ENCODE measurements around the gene BAD.

Gene BAD

DNA sequence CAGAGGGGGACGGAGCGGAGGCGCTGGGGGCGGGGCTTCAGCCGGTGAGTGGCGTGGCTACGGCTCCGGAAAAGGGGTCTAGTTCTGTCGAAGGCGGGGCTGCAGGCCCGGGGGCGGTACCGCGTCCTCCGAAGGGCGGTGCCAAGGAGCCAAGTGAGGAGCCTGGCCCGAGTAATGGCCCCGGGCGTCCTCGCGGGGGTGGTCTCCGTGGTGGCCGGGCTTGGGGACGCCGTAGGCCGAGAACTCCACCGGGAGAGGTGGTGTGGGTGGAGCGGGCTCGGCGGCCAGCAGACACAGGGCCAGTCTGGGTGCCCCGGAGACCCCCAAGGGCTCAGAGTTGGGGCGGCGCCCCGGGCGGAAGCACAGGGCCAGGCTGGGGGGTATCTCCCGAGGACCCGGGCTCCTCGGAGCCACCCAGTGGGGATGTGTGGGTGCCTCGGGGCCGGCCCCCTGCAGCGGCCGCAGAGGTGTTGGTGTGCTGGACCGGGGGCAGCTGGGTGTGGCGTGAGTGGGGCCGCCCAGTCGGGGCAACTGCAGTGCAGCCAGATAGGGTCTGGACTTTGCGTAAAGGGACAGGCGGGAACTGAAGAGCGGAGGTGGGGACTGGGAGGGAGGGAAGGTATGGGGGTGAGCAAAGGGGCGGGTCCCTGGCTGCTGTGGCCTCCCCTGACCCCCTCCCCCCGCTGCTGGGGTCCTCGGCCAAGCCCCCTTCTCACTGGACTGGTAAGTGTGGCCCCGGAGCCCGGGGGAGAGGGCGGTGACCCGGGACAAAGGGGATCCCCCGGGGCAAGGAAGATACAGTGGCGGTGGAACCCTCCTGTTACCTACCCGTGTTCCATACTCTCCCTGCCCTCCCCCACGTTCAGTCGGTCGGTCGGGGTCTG is 42.7 kb downstream of the BAD start:
- DNase-seq: peak; percentile 80

DNA sequence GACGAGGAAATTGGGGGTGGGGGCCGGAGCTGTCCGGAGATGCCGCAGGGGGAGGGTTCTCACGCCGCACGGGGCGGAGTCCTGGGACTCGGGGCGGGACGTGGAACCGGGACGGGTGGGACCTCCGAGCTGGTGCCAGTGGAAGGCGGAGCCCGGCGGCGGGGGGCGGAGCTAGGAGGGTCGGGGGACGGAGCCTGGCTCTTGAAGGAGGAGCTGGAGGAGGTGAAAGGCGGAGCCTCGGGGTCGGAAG is 43.3 kb downstream of the BAD start:
- no peak for DNase-seq

DNA sequence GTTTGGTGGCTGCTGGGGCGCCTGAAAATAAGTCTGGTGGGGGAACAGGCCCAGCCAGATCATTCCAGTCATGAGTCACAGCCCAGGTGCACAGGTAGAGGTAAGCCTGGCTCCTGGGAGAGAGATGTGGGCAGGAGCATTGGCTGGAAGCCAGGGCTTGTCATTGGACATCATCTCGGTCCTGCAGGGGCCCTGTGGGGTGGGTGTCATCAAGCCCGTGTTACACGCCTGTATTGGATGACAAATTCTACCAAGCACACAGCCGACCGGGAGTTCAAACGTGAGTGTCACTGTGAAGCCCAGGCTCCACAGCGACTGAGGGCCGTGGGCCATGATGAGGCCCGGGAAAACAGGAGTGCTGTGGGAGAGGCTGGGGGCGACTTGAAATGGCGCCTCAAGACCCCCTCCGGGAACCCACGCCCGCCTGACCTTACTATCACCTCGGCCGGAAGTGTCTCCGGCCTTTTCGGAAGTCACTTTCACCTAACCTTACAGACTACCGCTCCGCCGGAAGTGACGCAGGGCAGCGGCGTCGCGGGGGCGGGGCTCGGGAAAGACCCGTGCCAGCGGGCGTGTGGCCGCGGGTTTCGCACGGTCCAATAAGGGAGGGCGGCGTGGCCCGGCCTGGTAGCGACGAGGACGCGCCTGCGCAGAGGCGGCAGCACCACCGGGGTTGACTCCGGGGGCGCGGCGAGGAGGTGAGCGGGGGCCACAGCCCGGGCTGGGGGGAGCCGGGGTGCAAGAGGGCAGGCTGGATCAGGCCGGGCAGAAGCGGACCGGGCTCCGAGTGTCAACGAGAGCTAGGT is 43.8 kb downstream of the BAD start, which contains the start of gene FKBP2:
Gene FKBP2 (plus strand): TSS at position 661 of the 806 bp plus-strand sequence. CDS start 1,293 bp downstream, outside the sequence.
- peak; percentile 75 for DNase-seq

DNA sequence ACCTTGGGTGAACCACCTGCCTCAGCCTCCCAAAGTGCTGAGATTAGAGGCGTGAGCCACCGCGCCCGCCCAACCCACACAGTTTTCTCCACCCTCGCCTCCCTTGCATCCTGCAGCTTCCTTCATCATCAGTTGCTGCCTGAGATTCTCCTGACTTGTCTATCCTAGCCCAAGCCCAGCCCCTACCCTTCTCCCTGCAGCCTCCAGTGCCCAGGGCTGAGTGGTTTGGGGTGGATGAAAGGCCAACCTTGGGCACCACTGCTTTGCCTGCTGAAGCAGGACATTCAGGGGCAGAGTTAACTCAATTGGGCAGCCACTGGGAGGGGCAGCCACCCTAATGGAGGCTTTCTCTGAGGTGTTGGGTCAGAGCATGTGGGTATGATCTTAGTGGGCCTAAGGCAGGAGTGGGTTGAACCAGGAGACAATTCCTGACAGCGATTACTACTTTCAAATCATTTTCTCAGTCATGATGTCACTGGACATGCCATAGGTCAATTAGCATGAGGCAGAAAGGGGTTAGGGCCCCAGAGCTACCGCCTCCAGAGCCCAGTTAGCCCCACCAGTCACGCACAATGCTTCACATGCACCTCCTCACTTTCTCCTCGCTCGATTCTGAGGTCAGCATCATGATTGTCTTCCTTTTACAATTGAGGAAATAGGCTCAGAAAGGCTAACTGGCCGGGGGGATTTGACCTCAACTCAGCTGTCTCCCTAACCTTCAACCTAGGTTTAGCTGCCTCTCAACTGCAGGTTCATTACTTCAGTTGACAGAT is 44.6 kb downstream of the BAD start:
- DNase-seq: no peak

DNA sequence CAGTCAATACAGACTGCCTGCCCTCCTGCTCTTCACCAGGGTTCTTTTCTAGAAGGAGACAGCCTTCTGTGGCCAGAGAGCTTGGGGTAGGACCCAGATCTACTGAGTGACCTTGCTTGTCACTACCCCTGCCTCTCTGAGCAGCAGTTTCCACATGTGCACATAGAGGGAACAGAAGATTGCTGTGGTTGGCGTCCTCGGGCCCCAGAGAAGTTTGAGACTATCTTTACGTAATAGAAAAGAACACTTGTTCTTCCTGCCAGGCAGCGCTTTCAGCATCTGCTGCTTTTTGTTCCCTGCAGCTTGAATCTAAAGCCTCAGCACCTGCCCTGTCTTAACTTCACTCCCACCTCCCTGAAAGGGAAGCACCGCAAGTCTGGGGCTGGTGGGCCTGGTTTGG is 45.5 kb downstream of the BAD start:
- DNase-seq: no peak

DNA sequence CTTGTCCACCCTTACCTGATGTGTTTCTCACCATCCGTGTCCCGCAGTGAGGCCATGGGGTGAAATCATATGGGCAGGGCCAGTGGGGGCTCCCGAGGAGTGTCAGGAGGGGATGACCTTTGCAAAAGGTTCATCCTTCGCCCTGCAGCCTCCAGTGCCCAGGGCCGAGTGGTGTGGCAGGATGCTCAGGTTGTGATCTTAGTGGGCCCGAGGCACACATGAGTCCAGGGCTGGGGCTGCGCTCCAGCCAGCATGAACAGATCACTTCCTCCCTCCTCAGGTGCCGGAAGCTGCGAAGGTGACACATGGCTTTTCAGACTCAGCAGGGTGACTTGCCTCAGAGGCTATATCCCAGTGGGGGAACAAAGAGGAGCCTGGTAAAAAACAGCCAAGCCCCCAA is 46.4 kb downstream of the BAD start:
- DNase-seq: no peak

DNA sequence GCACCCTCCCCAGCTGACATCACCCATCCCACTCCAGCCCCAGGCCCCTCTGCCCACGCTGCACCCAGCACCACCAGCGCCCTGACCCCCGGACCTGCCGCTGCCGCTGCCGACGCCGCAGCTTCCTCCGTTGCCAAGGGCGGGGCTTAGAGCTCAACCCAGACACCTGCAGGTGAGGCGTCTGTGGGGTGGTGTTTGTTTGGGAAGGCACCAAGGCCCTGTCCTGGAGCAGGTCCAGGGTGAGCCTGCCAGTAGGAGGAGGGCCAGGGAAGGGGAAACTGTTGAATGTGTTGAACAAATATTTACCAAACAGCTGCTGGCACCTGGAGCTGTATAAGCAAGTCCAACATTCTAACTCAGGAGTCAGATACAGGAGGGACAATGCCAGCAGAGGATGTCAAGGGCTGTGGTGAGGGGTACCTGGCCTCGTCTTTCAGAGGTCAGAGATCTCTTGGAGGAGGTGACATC is 46.9 kb downstream of the BAD start:
- no peak for DNase-seq

DNA sequence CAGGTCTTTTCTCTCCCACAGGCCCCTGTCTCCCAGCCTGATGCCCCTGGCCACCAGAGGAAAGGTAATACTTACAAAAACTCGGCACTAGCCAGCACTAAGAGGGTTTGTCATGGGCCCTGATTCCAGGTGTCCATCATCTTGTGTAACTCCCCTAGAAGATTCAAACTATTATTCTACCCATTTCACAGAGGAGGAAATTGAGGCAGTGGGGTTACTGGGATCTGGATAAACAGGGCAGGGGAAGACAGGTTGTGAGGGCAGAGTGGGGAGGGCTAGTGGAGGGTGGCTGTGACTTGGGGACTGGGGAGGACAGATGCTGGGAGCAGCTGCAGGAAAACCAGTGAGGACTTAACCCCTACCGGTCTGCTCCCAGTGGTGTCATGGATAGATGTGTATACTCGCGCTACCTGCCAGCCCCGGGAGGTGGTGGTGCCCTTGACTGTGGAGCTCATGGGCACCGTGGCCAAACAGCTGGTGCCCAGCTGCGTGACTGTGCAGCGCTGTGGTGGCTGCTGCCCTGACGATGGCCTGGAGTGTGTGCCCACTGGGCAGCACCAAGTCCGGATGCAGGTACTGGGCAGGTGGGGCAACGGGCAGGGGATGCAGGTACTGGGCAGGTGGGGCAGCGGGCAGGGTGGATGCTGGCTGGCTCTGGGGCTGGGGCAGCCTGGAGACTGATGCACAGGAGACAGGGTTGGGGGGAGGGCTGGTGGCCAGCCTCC is 48.9 kb downstream of the BAD start:
- DNase-seq: no peak

DNA sequence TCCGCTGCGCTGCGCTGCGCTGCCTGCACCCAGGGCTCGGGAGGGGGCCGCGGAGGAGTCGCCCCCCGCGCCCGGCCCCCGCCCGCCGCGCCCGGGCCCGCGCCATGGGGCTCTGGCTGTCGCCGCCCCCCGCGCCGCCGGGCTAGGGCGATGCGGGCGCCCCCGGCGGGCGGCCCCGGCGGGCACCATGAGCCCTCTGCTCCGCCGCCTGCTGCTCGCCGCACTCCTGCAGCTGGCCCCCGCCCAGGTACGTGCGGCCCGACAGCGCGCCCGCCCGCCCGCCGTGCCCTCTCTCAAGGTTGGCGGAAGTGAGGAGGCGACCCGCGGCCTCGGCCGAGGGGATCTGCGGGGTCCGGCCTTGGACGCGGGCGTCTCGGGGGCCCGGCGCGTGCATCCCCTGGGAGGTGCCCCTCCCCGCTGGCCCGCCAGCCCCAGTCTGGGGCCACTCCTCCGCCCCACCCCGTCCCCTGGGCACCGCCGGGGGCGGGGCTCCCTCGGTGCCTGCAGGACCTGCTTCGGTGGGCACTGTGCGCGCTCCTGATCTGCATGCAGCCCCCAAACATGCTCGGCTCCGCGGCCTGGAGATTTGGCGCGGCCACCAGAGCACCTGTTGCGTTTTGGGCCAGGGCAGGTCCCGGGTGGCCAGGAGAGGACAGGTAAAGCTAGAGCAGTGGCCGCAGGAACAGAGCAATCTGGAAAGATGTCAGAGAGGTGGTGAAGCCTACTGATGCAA is 49.7 kb downstream of the BAD start:
- DNase-seq: no peak

DNA sequence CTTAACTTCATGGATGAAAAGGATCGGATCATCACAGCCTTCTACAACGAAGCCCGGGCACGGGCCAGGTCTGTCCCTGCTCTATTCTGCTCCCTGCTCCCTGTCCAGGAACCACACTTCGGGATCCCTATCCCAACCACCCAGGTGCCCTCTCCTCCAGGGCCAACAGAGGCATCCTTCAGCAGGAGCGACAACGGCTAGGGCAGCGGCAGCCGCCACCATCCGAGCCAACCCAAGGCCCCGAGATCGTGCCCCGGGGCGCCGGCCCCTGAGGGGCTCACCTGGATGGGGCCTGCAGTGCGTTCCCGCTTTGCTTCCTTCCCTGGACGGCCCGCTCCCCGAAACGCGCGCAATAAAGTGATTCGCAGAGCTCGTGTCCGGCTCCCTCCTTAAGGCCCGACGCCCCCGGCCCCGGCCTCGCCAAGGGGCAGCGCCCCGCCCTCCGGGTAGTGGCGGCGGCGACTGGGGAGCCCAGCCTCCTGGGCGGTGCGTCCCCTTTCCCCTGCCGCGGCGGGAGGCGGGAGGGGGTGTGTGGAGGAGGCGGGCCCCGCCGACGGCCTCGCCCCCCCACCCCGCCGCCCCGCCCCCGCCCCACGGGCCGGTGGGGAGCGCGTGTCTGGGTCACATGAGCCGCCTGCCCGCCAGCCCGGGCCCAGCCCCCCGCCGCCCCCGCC is 50.4 kb downstream of the BAD start, which contains the start of gene VEGFB:
Gene VEGFB (plus strand): TSS at position 672 of the 674 bp plus-strand sequence. CDS start 250 bp downstream, outside the sequence.
- DNase-seq: no peak

DNA sequence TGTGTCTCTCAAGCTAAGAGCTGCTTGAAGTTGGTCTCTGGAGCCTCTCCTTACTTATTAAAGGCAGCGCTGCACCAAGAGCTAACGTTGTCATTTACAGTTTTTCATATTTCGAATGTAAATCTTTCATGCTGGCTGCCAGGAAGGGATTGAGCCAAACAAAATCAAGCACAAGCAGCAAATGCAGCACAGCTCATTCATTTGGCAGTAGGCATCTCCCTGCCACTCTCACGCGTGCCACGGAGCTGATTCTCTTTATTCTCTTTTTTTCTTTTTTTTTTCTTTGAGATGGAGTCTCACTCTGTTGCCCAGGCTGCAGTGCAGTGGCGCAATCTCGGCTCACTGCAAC is 51.5 kb downstream of the BAD start:
- no peak for DNase-seq

DNA sequence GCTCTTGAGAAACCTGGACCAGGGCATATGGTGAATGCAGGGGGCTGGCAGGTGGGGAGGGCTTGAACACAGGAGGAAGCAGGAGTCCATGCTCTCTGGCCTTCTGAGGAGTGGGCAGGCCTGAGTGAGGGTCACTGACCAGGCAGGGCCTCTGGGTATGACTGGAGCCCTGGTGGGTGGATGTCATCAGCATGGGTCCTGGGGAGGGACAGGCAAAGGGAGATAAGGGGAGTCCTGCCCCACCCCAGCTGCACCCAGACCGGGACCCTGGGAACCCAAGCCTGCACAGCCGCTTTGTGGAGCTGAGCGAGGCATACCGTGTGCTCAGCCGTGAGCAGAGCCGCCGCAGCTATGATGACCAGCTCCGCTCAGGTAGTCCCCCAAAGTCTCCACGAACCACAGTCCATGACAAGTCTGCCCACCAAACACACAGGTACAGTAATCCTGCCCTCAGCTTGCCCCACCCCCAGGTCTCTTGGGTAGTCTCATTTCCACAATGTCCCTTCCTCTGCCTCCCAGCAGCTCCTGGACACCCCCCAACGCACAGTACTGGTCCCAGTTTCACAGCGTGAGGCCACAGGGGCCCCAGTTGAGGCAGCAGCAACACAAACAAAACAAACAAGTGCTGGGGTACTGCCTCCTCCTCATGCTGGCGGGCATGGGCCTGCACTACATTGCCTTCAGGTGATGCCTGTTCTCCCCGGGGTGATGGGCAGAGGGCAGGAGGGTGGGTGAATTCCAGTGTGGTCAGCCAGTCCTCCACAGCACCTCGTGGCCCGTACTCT is 52.1 kb downstream of the BAD start:
- no peak for DNase-seq

DNA sequence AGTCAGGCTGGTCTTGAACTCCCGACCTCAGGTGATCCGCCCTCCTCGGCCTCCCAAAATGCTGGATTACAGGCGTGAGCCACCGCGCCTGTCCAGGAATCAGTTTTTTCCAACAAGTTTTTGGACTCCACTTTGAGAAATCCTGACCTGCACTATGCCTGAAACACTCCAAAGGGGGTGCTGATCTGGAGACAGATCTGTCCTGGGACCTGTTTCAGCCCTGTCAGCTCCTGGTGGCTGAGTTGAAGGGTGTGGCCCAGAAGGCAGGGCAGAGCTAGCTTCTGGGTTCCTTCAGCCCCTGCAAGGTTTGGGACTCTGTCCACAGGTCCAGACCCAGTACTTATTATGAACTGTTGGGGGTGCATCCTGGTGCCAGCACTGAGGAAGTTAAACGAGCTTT is 52.9 kb downstream of the BAD start:
- no peak for DNase-seq

DNA sequence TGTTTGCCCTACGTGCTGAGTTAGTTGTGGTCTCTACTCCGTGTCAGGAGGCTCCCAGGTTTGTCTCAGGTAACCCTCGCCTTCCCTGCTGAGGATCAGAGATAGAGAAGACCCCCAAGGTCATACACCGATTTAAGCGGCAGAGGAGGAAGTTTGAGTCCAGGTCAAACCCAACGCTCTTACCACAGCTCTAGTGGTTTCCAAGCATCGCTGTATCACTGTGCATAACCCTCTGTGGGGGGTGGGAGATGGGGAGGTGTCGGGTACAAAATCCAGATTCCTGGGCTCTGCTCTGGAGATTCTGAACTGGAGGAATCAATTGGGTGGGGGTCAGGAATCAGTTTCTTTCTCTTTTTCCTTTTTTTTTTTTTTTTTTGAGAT is 53.5 kb downstream of the BAD start:
- no peak for DNase-seq

DNA sequence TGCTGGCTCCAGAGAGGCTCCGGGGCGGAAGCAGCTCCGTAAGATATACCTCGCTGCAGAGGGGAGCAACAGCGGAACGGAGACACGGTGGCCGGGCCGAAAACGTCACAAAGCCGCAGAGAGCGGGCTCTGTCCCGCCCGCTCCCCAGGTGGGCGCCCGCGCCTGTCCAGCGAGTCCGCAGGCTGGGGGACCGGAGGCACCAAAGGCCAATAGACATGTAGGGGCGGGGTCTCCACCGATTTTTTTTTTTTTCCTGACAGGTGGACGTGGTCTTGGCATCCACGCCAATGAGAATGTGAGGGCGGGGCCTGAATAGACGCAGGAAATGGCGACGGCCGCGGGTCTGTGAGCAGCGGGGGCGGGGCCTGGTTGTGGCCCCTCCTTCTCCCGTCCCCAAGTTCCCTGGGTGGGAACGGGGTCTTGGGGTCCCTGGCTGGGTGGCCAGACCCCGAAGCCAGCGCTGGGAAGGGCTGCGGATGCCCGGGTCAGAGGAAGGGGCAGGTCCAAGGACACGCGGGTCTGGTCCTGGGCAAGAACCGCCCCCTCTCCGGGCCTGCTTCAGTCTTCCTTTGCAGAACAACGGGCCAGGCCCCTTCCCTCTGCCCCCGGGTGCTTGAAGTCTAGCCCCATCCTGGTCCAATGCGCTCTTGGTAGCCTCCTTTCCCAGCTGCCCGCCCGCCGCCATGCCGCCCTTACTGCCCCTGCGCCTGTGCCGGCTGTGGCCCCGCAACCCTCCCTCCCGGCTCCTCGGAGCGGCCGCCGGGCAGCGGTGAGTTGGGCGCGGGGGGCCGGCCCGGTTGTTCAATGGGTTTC is 54.1 kb downstream of the BAD start, which contains the start of gene DNAJC4:
Gene DNAJC4 (plus strand): TSS at position 378 of the 814 bp plus-strand sequence. CDS start 307 bp downstream, at position 685.
- DNase-seq: peak; percentile 45

DNA sequence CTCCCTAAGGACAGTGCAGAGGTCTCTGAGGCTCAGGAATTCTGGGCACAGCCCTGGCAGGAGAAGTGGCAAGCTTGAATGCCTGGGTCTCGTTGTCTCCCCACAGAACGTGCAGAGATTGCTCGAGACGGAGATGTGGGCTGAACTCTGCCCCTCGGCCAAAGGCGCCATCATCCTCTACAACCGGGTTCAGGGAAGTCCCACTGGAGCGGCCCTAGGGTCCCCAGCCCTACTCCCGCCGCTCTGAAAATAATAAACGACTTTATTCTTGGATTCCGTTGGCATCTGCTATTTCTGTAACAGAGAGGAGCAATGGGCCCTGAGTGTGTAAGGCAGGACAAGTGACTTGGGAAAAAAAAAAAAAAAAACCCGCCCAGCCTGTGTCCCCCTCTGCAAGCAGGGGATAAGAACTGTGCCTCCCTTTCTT is 54.7 kb downstream of the BAD start:
- no peak for DNase-seq

DNA sequence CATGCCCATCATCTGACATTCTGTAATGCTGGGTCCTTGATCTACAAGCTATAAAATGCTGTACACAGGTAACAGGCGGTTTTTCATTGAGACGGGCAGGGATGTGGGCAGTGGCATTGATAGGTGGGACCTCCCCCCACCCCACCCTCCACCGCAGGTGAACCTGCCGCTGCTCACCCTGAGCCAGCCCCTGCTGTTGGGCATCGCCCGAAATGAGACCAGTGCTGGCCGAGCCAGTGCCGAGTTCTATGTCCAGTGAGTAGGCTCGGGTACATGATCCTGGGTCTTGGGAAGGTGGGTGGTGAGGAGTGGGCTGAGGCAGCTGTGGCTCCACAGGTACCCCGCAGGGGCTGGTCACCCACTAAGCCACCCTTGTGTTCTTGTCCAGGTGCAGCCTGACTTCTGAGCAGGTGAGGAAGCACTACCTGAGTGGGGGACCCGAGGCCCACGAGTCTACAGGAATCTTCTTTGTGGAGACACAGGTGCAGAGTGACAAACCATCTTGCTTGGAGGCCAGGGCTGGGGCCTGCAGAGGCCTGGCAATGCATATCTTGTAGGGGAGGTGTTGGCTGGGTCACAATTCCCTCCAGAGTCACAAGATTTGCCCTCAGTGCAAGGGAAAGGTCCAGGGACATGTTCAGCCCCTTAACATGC is 55.2 kb downstream of the BAD start:
- no peak for DNase-seq

DNA sequence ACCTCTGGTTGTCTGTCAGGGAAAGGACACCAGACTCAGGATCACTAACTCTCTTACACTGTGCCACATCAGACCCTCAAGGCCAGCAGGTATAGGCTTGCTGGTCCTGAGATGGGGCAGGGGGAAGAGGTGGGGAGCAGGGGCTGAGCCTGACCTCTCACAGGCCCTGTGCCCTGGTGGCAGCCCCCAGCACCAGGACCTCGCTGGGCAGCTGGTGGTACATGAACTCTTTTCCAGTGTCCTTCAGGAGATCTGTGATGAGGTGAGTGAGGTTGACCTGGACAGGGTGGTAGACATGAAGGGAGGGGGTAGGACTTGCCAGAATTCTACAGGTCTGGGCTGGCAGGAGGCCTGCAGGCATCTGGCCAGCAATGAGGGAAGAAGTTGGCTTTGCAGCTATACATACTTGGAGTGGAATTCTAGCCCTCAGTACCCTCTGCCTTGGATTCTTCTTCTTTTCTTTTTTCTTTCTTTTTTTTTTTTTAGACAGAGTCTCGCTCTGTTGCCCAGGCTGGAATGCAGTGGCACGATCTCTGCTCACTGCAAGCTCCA is 57.0 kb downstream of the BAD start:
- no peak for DNase-seq

Measured in DMS 273 treated with DMSO at 0.1 percent for 48 hours (cell line).